ENCODE measurements around the gene PKD2L2. TPM values are rescaled to one million over a fixed set of nuclear protein-coding genes. Genes with fewer than 3 reads are reported as not detected.

The PKD2L2 gene
- total RNA-seq, 1 donor from 2014 or later = not detected

DNA sequence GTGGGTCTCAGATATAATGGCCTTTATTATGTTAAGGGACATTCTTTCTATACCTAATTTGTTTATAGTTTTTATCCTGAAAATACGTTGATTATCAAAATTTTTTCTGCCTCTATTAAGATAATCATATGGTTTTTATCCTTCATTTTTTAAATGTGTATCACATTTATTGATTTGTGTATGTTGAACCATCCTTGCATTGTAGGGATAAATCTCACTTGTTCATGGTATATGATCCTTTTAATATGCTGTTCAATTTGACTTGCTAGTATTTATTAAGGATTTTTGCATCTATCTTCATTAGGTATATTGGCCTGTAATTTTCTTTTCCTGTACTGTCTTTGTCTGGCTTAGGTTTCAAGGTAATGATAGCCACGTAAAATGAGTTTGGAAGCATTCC, 25.5 kb downstream of the PKD2L2 start:
- no peaks in the 10 kb centered on the region for H3K4me1 Mint-ChIP-seq
- peaks cover 14% of the 10 kb centered on the region for H3K36me3 Mint-ChIP-seq (ENCODE audit: low read depth)
- H3K9me3 Mint-ChIP-seq = peaks cover 23% of the 10 kb centered on the region
- TF ChIP-seq CTCF (conservative IDR thresholded peaks at IDR 0.05) = no peak
- no peak overlapping the region for H3K4me3 Mint-ChIP-seq
- DNase-seq (ENCODE audit: low read depth, low spot score) = no peak
- no peak overlapping the region for H3K27ac Mint-ChIP-seq (ENCODE audit: unreplicated experiment)
- peaks cover 2% of the 10 kb centered on the region for H3K27me3 Mint-ChIP-seq (ENCODE audit: low read depth)

GRCh38 chr5:137916923-137917322, 27.7 kb downstream of the PKD2L2 start:
- TF ChIP-seq CTCF (conservative IDR thresholded peaks at IDR 0.05) = no peak
- no peaks in the 10 kb centered on the region for H3K27me3 Mint-ChIP-seq (ENCODE audit: low read depth)
- H3K4me1 Mint-ChIP-seq = no peaks in the 10 kb centered on the region
- no peak overlapping the region for H3K4me3 Mint-ChIP-seq
- no peak overlapping the region for H3K27ac Mint-ChIP-seq (ENCODE audit: unreplicated experiment)
- no peak for DNase-seq (ENCODE audit: low read depth, low spot score)
- H3K9me3 Mint-ChIP-seq = peaks cover 21% of the 10 kb centered on the region
- peaks cover 14% of the 10 kb centered on the region for H3K36me3 Mint-ChIP-seq (ENCODE audit: low read depth)

GRCh38 chr5:137921931-137922330, 32.7 kb downstream of the PKD2L2 start:
- DNase-seq (ENCODE audit: low read depth, low spot score) = no peak
- Mint-ChIP-seq H3K9me3 (peaks cover 7% of the 10 kb centered on the region), H3K36me3 (ENCODE audit: low read depth) (peaks cover 6% of the 10 kb centered on the region), H3K4me1 (no peaks in the 10 kb centered on the region), H3K27me3 (ENCODE audit: low read depth) (no peaks in the 10 kb centered on the region), H3K27ac (ENCODE audit: unreplicated experiment) (no peak overlapping the region), H3K4me3 (no peak overlapping the region)
- no peak for TF ChIP-seq CTCF (conservative IDR thresholded peaks at IDR 0.05)

DNA sequence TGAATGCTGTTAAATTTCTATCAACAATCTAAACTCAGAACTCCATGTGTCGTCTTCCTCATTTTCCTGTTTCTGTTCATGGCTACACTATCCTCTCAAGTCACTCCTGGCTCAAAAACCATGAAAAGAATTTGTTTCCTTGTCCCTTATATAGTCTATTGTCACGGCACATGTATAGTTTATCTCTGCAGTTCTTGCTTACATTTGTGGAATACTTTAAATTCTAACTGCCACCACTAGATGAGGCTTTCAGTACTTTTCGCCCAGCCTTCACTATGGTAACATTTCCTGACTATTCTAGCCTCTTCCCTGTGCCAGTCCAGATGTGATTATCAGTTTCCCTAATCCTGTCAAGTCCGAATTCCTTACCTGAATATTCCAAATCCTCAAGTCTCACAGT, 34.6 kb downstream of the PKD2L2 start:
- Mint-ChIP-seq H3K27ac (ENCODE audit: unreplicated experiment) (no peak overlapping the region), H3K36me3 (ENCODE audit: low read depth) (peaks cover 1% of the 10 kb centered on the region), H3K4me1 (no peaks in the 10 kb centered on the region), H3K4me3 (no peak overlapping the region), H3K9me3 (no peaks in the 10 kb centered on the region), H3K27me3 (ENCODE audit: low read depth) (no peaks in the 10 kb centered on the region)
- TF ChIP-seq CTCF (conservative IDR thresholded peaks at IDR 0.05) = no peak
- DNase-seq (ENCODE audit: low read depth, low spot score) = no peak

DNA sequence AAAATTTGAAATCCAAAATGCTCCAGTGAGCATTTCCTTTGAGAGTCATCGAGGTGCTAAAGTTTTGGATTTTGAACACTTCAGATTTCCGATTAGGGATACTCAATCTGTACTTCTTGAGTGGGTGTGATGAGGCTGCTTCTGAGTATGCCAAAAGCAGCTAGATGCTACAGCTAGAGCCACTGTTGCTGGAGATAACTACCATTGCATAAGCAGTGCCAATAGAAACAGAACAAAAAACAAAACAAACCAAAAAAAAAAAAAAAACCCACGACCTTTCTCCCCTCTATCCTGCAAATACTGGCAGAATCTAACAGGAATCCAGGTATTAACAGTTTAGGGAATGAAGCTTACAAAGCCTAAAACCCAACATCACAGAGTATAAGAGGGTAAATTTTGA, 43.5 kb downstream of the PKD2L2 start:
- Mint-ChIP-seq H3K27ac (ENCODE audit: unreplicated experiment) (no peak overlapping the region), H3K4me1 (no peaks in the 10 kb centered on the region), H3K36me3 (ENCODE audit: low read depth) (peaks cover 20% of the 10 kb centered on the region), H3K9me3 (no peaks in the 10 kb centered on the region), H3K27me3 (ENCODE audit: low read depth) (no peaks in the 10 kb centered on the region), H3K4me3 (no peak overlapping the region)
- TF ChIP-seq CTCF (conservative IDR thresholded peaks at IDR 0.05) = no peak
- DNase-seq (ENCODE audit: low read depth, low spot score) = no peak

- no peaks in the 10 kb centered on the region for H3K4me1 Mint-ChIP-seq
- no peak for DNase-seq (ENCODE audit: low read depth, low spot score)
- H3K27me3 Mint-ChIP-seq (ENCODE audit: low read depth) = no peaks in the 10 kb centered on the region
- no peaks in the 10 kb centered on the region for H3K9me3 Mint-ChIP-seq
- H3K27ac Mint-ChIP-seq (ENCODE audit: unreplicated experiment) = no peak overlapping the region
- H3K36me3 Mint-ChIP-seq (ENCODE audit: low read depth) = peaks cover 20% of the 10 kb centered on the region
- TF ChIP-seq CTCF (conservative IDR thresholded peaks at IDR 0.05) = no peak
- H3K4me3 Mint-ChIP-seq = no peak overlapping the region
These were observed 44.2 kb downstream of the PKD2L2 start for GRCh38 chr5:137933491-137933911.
